Omental fat pad (tissue), 4 donors: ENCODE measurements around the gene ARL14EP. TPM values are rescaled to one million over a fixed set of nuclear protein-coding genes. Genes with fewer than 3 reads are reported as not detected.

Experiments
- ATAC-seq: fragments of 150-250 bp; one replicate; pipeline ENCODE4 v1.9.1; 2016; ENCODE audit warnings: mild to moderate bottlenecking, moderate library complexity; ENCODE audit not compliant: low FRiP score
- DNase-seq: peaks from one replicate; pipeline ENCODE4 v3.0.0-alpha.2; 2019; ENCODE audit warnings: low spot score
- CTCF ChIP-seq, 3 donors: fragments of 450-650 bp; IDR thresholded peaks; one replicate each; pipeline ENCODE4 v1.5.1; 2016 to 2017; ENCODE audit warnings: antibody characterized with exemption in 3 of 3, mild to moderate bottlenecking in 3 of 3, moderate library complexity in 2 of 3
- total RNA-seq, 4 donors: library from RNA; depleted of rRNA; stranded (reverse); fragments of >200 nt; gene quantifications; one replicate each; pipeline ENCODE4 v1.1.0, GENCODE V29; 2016

ARL14EP gene
- total RNA-seq, 4 donors from 2014 or later, result 19.0 to 24.5 (median 22.7) TPM

DNA sequence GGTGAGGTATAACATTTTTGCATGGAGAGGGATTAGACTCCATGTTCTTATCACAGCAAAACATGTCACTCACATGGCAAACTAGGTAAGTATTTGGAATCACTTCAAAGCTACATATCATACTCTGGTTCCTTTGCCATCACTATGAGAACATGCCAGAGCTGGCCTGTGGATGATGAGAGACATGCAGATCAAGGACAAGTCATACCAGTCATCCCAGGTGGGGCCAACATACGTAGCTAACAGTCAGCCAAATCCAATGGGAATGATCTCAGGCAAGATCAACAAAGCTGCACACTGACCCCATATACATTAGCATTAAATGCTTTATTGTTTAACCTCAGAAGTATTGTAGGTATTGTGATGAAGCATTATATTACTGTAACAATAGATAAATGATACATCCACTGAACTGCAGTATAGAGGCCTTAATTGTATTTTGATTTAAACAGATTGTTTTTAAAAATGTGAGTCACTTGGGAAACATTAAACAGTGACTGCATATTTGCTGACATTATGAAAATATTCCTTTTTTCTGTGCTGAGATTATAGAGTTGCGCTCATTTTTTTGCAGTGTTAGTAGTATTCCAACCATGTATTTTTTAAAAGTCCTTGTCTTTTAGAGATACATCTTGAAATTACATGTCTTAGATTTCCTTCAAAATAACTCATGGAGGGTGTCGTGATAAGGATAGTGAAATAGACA lies 37.3 kb upstream of the ARL14EP start:
- ATAC-seq (no peak), DNase-seq (no peak)
- no peak for TF ChIP-seq CTCF (IDR thresholded peaks at IDR 0.05)

DNA sequence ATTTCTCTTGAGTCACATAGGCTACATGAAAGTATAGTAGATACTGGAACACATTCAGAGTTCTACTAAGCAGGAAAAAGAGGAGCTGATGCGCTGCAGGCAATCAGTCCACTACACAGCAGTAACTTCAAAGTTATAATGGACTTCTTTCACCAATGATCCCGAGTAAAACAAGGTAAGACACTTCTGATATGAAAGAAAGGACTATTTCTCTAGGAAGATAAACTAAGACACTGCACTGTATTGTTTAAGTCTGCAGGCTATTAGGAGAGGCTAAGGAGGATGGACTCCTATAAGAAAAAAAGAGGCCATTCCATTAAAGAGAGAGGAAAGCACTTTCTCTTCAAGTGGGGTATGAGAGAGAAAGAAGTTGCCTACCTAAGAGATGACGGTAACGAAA lies 31.6 kb upstream of the ARL14EP start:
- TF ChIP-seq CTCF (IDR thresholded peaks at IDR 0.05), result no peak
- ATAC-seq (no peak), DNase-seq (no peak)

GRCh38 chr11:30292545-30292944 lies 30.4 kb upstream of the ARL14EP start:
- DNase-seq, result no peak
- no peak for ATAC-seq

DNA sequence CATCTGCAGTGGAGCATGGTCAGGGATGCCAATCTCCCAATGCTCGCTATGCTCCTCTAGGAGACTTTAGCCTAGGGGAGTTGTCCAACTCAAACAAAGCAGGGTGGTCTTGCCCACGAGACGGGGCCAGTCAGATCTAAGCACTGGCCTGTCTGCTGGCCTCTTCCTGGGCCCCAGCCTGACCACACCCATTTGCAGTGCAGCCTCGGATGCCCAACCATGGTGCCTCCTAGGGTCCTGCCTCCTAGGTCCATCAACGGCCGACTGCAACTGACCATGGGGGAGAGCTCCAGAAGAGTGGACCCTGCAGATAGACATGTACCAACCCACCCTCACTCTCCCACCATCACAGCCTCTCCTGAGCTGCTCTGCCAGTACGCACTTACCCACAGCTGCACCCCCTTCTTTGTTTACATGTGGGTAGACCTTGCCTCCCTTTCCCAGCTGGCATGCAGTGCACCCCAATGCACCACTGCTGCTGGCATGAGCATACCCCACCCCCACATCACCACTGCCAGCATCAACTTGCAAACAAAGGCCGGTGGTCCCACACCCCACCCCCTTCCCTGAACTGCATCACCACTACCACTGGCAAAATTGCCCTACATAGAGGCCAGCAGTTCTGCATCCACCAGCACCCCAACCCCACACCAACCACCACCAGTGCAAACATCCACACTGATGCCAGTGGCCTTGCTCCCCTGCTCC lies 27.6 kb upstream of the ARL14EP start:
- TF ChIP-seq CTCF (IDR thresholded peaks at IDR 0.05), result no peak
- ATAC-seq, result no peak

More at GRCh38 chr11:30292545-30292944, 30.4 kb upstream of the ARL14EP start:
- TF ChIP-seq CTCF (IDR thresholded peaks at IDR 0.05), result no peak

GRCh38 chr11:30304620-30305019 lies 18.3 kb upstream of the ARL14EP start:
- no peak for TF ChIP-seq CTCF (IDR thresholded peaks at IDR 0.05)
- DNase-seq, result no peak
- ATAC-seq, result no peak

More for the DNA sequence above, 27.6 kb upstream of the ARL14EP start:
- DNase-seq, result no peak

DNA sequence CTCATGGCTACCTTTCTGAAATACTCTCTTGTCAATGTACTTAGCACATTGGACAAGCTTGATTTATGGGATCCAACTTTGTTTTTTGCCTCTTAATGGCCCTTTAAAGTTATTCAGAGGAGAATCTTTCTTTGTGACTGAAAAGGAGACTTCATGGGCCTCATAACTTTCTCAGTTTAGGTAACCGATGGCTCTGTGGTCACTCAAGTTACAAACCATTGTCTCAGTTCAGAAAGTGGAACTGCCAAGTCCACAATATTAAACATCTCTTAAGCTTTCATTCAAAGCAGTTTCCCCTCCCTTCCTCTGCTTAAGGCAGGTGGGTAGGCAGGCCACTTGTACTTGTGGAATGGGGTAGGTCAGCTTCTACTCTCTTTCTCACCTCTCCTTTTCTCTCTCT lies 12.3 kb upstream of the ARL14EP start:
- TF ChIP-seq CTCF (IDR thresholded peaks at IDR 0.05), result no peak
- ATAC-seq, result no peak
- no peak for DNase-seq

DNA sequence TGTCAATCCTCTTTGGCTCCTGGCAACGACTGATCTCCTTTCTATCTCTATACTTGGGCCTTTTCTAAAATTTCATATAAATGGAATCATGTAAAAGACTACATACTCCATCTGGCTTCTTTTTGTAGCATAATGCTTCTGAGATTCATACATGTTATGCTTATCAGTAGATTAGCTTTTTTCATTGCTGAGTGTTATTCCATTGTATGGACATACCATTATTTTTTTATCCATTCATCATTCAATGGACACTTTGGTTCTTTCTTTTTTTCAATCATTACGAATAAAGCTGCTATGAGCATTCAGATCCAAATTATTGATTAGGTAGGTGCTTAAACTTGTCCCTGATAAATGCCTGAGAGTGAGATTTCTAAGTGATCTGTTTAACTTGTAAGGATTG lies 11.7 kb upstream of the ARL14EP start:
- ATAC-seq, result no peak
- no peak for DNase-seq
- no peak for TF ChIP-seq CTCF (IDR thresholded peaks at IDR 0.05)
